ENCODE results near the gene NLRP7.
"Not testable (repeated sequence)": the region's sequence is repeated elsewhere in the genome, so short reads cannot be mapped to it uniquely, and the experiment has no call there.

NLRP7 gene

GRCh38 chr19:54919646-54920563 is 27.4 kb downstream of the NLRP7 start:
- not testable (repeated sequence) for DNase-seq (ENCODE audit: low read depth)

- no peak for DNase-seq (ENCODE audit: low read depth)
These were observed 28.8 kb downstream of the NLRP7 start for GRCh38 chr19:54918499-54918898.

GRCh38 chr19:54916822-54917221 is 30.5 kb downstream of the NLRP7 start:
- no peak for DNase-seq (ENCODE audit: low read depth)

GRCh38 chr19:54907899-54908298 is 39.4 kb downstream of the NLRP7 start:
- not testable (repeated sequence) for DNase-seq (ENCODE audit: low read depth)

GRCh38 chr19:54906819-54907218 is 40.5 kb downstream of the NLRP7 start:
- no peak for DNase-seq (ENCODE audit: low read depth)

GRCh38 chr19:54905803-54906511 is 41.4 kb downstream of the NLRP7 start, which contains the start of gene NCR1:
TSS of gene NCR1 (plus strand) at chr19:54906148. CDS start at chr19:54906188, 40 bp downstream.
- no peak for DNase-seq (ENCODE audit: low read depth)

GRCh38 chr19:54905421-54905802 is 41.9 kb downstream of the NLRP7 start:
- DNase-seq (ENCODE audit: low read depth): no peak

GRCh38 chr19:54904261-54904660 is 43.1 kb downstream of the NLRP7 start:
- not testable (repeated sequence) for DNase-seq (ENCODE audit: low read depth)

GRCh38 chr19:54903303-54903702 is 44.0 kb downstream of the NLRP7 start:
- DNase-seq (ENCODE audit: low read depth): no peak

GRCh38 chr19:54902061-54902460 is 45.3 kb downstream of the NLRP7 start:
- DNase-seq (ENCODE audit: low read depth): no peak

- DNase-seq (ENCODE audit: low read depth): not testable (repeated sequence)
These were observed 46.2 kb downstream of the NLRP7 start for GRCh38 chr19:54901153-54901552.

- DNase-seq (ENCODE audit: low read depth): not testable (repeated sequence)
These were observed 47.7 kb downstream of the NLRP7 start for GRCh38 chr19:54899646-54900045.

GRCh38 chr19:54898685-54899084 is 48.6 kb downstream of the NLRP7 start:
- DNase-seq (ENCODE audit: low read depth): not testable (repeated sequence)

- no peak for DNase-seq (ENCODE audit: low read depth)
These were observed 51.3 kb downstream of the NLRP7 start for GRCh38 chr19:54896036-54896435.

- DNase-seq (ENCODE audit: low read depth): not testable (repeated sequence)
These were observed 53.2 kb downstream of the NLRP7 start for GRCh38 chr19:54894106-54894505.

GRCh38 chr19:54893406-54893805 is 53.9 kb downstream of the NLRP7 start:
- DNase-seq (ENCODE audit: low read depth): no peak

GRCh38 chr19:54889566-54889965 is 57.8 kb downstream of the NLRP7 start:
- DNase-seq (ENCODE audit: low read depth): no peak

- DNase-seq (ENCODE audit: low read depth): no peak
These were observed 59.1 kb downstream of the NLRP7 start for GRCh38 chr19:54888239-54888638.

GRCh38 chr19:54883228-54883627 is 64.1 kb downstream of the NLRP7 start:
- no peak for DNase-seq (ENCODE audit: low read depth)

GRCh38 chr19:54882758-54883157 is 64.6 kb downstream of the NLRP7 start:
- DNase-seq (ENCODE audit: low read depth): no peak

- no peak for DNase-seq (ENCODE audit: low read depth)
These were observed 65.4 kb downstream of the NLRP7 start for GRCh38 chr19:54881884-54882283.

- DNase-seq (ENCODE audit: low read depth): no peak
These were observed 69.9 kb downstream of the NLRP7 start for GRCh38 chr19:54877471-54877870.

GRCh38 chr19:54875506-54875905 is 71.8 kb downstream of the NLRP7 start:
- DNase-seq (ENCODE audit: low read depth): no peak
